ENCODE results near the gene MTX3.

DNA sequence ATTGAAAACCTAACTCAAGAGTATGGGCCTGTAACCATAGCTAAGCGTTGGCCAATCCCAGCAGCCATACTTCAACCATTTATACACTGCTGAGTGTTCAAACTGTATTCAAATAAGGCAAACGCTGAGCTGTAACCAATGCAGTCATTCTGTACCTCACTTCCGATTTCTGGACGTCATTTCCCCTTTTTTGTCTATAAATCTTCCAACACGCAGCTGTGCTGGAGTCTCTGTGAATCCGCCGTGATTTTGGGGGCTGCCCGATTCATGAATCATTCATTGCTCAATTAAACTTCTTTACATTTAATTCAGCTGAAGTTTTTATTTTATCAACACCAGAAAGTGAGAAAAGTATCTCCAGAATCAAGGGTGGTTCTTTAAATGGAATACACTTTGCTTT, 31.7 kb downstream of the MTX3 start:
- TF ChIP-seq, protein P1, sequence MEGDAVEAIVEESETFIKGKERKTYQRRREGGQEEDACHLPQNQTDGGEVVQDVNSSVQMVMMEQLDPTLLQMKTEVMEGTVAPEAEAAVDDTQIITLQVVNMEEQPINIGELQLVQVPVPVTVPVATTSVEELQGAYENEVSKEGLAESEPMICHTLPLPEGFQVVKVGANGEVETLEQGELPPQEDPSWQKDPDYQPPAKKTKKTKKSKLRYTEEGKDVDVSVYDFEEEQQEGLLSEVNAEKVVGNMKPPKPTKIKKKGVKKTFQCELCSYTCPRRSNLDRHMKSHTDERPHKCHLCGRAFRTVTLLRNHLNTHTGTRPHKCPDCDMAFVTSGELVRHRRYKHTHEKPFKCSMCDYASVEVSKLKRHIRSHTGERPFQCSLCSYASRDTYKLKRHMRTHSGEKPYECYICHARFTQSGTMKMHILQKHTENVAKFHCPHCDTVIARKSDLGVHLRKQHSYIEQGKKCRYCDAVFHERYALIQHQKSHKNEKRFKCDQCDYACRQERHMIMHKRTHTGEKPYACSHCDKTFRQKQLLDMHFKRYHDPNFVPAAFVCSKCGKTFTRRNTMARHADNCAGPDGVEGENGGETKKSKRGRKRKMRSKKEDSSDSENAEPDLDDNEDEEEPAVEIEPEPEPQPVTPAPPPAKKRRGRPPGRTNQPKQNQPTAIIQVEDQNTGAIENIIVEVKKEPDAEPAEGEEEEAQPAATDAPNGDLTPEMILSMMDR (IDR thresholded peaks at IDR 0.05; ENCODE audit: extremely low read depth in 1 of 2, insufficient read depth in 1 of 2, low read depth in 1 of 2, low read length in 2 of 2): no peak
- TF ChIP-seq POLR2AphosphoS5 (IDR thresholded peaks at IDR 0.05; ENCODE audit: insufficient read depth, low read depth, low read length) (no peak), POLR2A (IDR thresholded peaks at IDR 0.05; ENCODE audit: low read depth, low read length) (no peak), EZH2 (IDR thresholded peaks at IDR 0.05; ENCODE audit: borderline replicate concordance, low read depth, low read length, severe bottlenecking) (no peak)
- TF ChIP-seq, protein P2, sequence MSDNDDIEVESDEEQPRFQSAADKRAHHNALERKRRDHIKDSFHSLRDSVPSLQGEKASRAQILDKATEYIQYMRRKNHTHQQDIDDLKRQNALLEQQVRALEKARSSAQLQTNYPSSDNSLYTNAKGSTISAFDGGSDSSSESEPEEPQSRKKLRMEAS (IDR thresholded peaks at IDR 0.05; ENCODE audit: insufficient read depth, insufficient read length): no peak
